Nephron (organoid): Measurements from ENCODE around the gene CD276.

Source experiments
- H3K27ac Mint-ChIP-seq, 3 experiments: 2 replicates each; pipeline ENCODE4 v1.8.0; 2020; ENCODE audit warnings: mixed read lengths in 3 of 3, mild to moderate bottlenecking in 2 of 3, moderate library complexity in 1 of 3
- H3K27me3 Mint-ChIP-seq: 2 replicates; pipeline ENCODE4 v1.8.0; 2021; ENCODE audit warnings: low read depth, mild to moderate bottlenecking, moderate library complexity, mixed read lengths
- H3K36me3 Mint-ChIP-seq: 2 replicates; pipeline ENCODE4 v1.8.0; 2020; ENCODE audit warnings: low read depth, mixed read lengths
- H3K4me1 Mint-ChIP-seq: 2 replicates; pipeline ENCODE4 v1.8.0; 2020; ENCODE audit warnings: mixed read lengths
- H3K4me3 Mint-ChIP-seq, 3 experiments: 2 replicates each; pipeline ENCODE4 v1.8.0; 2020; ENCODE audit warnings: mild to moderate bottlenecking in 3 of 3, mixed read lengths in 3 of 3, moderate library complexity in 2 of 3
- H3K9me3 Mint-ChIP-seq: 2 replicates; pipeline ENCODE4 v1.8.0; 2020; ENCODE audit warnings: mixed read lengths
- CTCF ChIP-seq, 3 experiments: fragments of 200-600 bp; sonication (generic); IDR thresholded peaks; one replicate each; pipeline ENCODE4 v1.5.0; 2021; ENCODE audit warnings: antibody characterized with exemption in 3 of 3; ENCODE audit not compliant: unreplicated experiment in 3 of 3

CD276 gene

GRCh38 chr15:73746261-73746660, 62.1 kb downstream of the CD276 start:
- H3K4me3 Mint-ChIP-seq = peak overlapping the region in 1 of 3 experiments; percentile 52
- H3K9me3 Mint-ChIP-seq = no peaks in the 10 kb centered on the region
- H3K27me3 Mint-ChIP-seq = peaks cover 42% of the 10 kb centered on the region
- peak overlapping the region in 1 of 3 experiments; percentile 32 for H3K27ac Mint-ChIP-seq
- peaks cover 35% of the 10 kb centered on the region for H3K4me1 Mint-ChIP-seq
- no peak for TF ChIP-seq CTCF (IDR thresholded peaks at IDR 0.05; ENCODE audit: unreplicated experiment in 3 of 3)
- H3K36me3 Mint-ChIP-seq = no peaks in the 10 kb centered on the region

- TF ChIP-seq CTCF (IDR thresholded peaks at IDR 0.05; ENCODE audit: unreplicated experiment in 3 of 3) = no peak
Measured at GRCh38 chr15:73746883-73747282, 62.7 kb downstream of the CD276 start.

GRCh38 chr15:73747847-73748590, 63.8 kb downstream of the CD276 start:
- Mint-ChIP-seq H3K9me3 (no peaks in the 10 kb centered on the region), H3K27me3 (peaks cover 42% of the 10 kb centered on the region), H3K4me1 (peaks cover 32% of the 10 kb centered on the region)

More at GRCh38 chr15:73746883-73747282, 62.7 kb downstream of the CD276 start:
- peak overlapping the region in 2 of 3 experiments; percentile 18 to 33 for H3K4me3 Mint-ChIP-seq
- H3K9me3 Mint-ChIP-seq = no peaks in the 10 kb centered on the region
- H3K27me3 Mint-ChIP-seq = peaks cover 42% of the 10 kb centered on the region
- peak overlapping the region in 1 of 3 experiments; percentile 1 for H3K27ac Mint-ChIP-seq
- H3K4me1 Mint-ChIP-seq = peaks cover 32% of the 10 kb centered on the region
- H3K36me3 Mint-ChIP-seq = no peaks in the 10 kb centered on the region

GRCh38 chr15:73748730-73749129, 64.5 kb downstream of the CD276 start:
- Mint-ChIP-seq H3K9me3 (no peaks in the 10 kb centered on the region), H3K27me3 (peaks cover 44% of the 10 kb centered on the region), H3K36me3 (no peaks in the 10 kb centered on the region), H3K27ac (no peak overlapping the region), H3K4me1 (peaks cover 35% of the 10 kb centered on the region), H3K4me3 (peak overlapping the region in 1 of 3 experiments; percentile 28)
- no peak for TF ChIP-seq CTCF (IDR thresholded peaks at IDR 0.05; ENCODE audit: unreplicated experiment in 3 of 3)

More at GRCh38 chr15:73747847-73748590, 63.8 kb downstream of the CD276 start:
- Mint-ChIP-seq H3K4me3 (no peak overlapping the region), H3K36me3 (no peaks in the 10 kb centered on the region), H3K27ac (no peak overlapping the region)
- TF ChIP-seq CTCF (IDR thresholded peaks at IDR 0.05; ENCODE audit: unreplicated experiment in 3 of 3) = no peak

- H3K36me3 Mint-ChIP-seq = no peaks in the 10 kb centered on the region
- H3K9me3 Mint-ChIP-seq = no peaks in the 10 kb centered on the region
- H3K4me3 Mint-ChIP-seq = peak overlapping the region; percentile 28 to 76 (median 32)
- H3K27me3 Mint-ChIP-seq = peaks cover 50% of the 10 kb centered on the region
- TF ChIP-seq CTCF (IDR thresholded peaks at IDR 0.05; ENCODE audit: unreplicated experiment in 3 of 3) = no peak
- no peak overlapping the region for H3K27ac Mint-ChIP-seq
- H3K4me1 Mint-ChIP-seq = peaks cover 33% of the 10 kb centered on the region
Measured at GRCh38 chr15:73749533-73749932, 65.3 kb downstream of the CD276 start.

GRCh38 chr15:73749971-73750370, 65.8 kb downstream of the CD276 start:
- TF ChIP-seq CTCF (IDR thresholded peaks at IDR 0.05; ENCODE audit: unreplicated experiment in 3 of 3) = no peak
- H3K27ac Mint-ChIP-seq = peak overlapping the region in 1 of 3 experiments; percentile 59
- peaks cover 30% of the 10 kb centered on the region for H3K4me1 Mint-ChIP-seq
- peaks cover 52% of the 10 kb centered on the region for H3K27me3 Mint-ChIP-seq
- no peaks in the 10 kb centered on the region for H3K36me3 Mint-ChIP-seq
- H3K9me3 Mint-ChIP-seq = no peaks in the 10 kb centered on the region
- peak overlapping the region; percentile 76 to 86 (median 84) for H3K4me3 Mint-ChIP-seq
